HepG2 (cell line): ENCODE measurements around the gene NRL. TPM values are rescaled to one million over a fixed set of nuclear protein-coding genes. Genes with fewer than 3 reads are reported as not detected.
A peak's percentile ranks its signal among the peaks of the same experiment; 100 is the strongest.

Source experiments
- ATAC-seq: fragments of 200-7000 bp; cut with Tn5 transposase; 3 replicates; pipeline ENCODE4 v1.9.1; 2020; ENCODE audit warnings: mild to moderate bottlenecking, moderate library complexity
- BruUV-seq: library from RNA; stranded (reverse); fragments of 400-500 nt; replicated peaks from 2 replicates; lab custom pipeline; 2021; lab: Mats Ljungman, UMichigan
- CTCF ChIA-PET: fragments of 300-600 bp; formaldehyde crosslinking; extraction: SDS; loops from one replicate; lab custom pipeline; 2021; ENCODE audit warnings: low total read pairs, inconsistent platforms, low intra/inter-chr PET ratio; lab: Yijun Ruan, JAX
- POLR2A ChIA-PET: fragments of 350-600 bp; sonication (Branson Sonifier 250); formaldehyde crosslinking; loops from one replicate; lab custom pipeline; 2020; ENCODE audit warnings: antibody characterized with exemption, inconsistent platforms; lab: Yijun Ruan, JAX
- DNase-seq: peaks from one replicate; pipeline ENCODE4 v3.0.0-alpha.2; 2015; ENCODE audit warnings: low spot score
- FAIRE-seq: peaks from 3 replicates; lab custom pipeline; 2011; peaks lifted over from hg19 to GRCh38; lab: Jason Lieb, UNC
- H2AFZ ChIP-seq: one replicate; pipeline ENCODE4 v1.6.1; 2011; ENCODE audit warnings: low read length, inconsistent platforms
- H3K27ac ChIP-seq: fragments of 300-600 bp; 3 replicates; pipeline ENCODE4 v1.8.0; 2011; ENCODE audit warnings: mixed run types, mild to moderate bottlenecking, mixed read lengths, low read length, inconsistent platforms; ENCODE audit not compliant: insufficient read depth; ENCODE audit errors: extremely low read length
- H3K27me3 ChIP-seq, 2 experiments: fragments of 200-600 bp in 1 of 2; 2 replicates in 1 of 2; 3 replicates in 1 of 2; pipeline versions ENCODE4 v1.6.0 to v1.8.0; 2011; ENCODE audit warnings: low read length in 2 of 2, mild to moderate bottlenecking in 2 of 2, moderate library complexity in 2 of 2, inconsistent platforms in 1 of 2; ENCODE audit not compliant: insufficient read depth in 2 of 2, control insufficient read depth in 1 of 2
- H3K36me3 ChIP-seq, 2 experiments: fragments of 200-600 bp in 1 of 2; replicated peaks in 1 of 2; 2 replicates in 1 of 2; 3 replicates in 1 of 2; pipeline versions ENCODE4 v1.5.1 to v1.8.0; 2011; ENCODE audit warnings: low read length in 2 of 2, inconsistent platforms in 1 of 2; ENCODE audit not compliant: insufficient read depth in 2 of 2, control insufficient read depth in 1 of 2
- H3K4me1 ChIP-seq: 2 replicates; pipeline ENCODE4 v1.5.1; 2012; ENCODE audit warnings: low read length, inconsistent platforms; ENCODE audit not compliant: insufficient read depth
- H3K4me2 ChIP-seq: 2 replicates; pipeline ENCODE4 v1.6.0; 2011; ENCODE audit warnings: low read depth, low read length, inconsistent platforms
- H3K4me3 ChIP-seq, 3 experiments: fragments of 200-600 bp in 1 of 3; sonication (generic), shearing (Covaris generic) in 1 of 3; replicated peaks in 1 of 3; 2 replicates each; pipeline ENCODE4 v1.5.1; 2011 to 2016; ENCODE audit warnings: low read length in 3 of 3, inconsistent platforms in 2 of 3, low read depth in 2 of 3, mild to moderate bottlenecking in 2 of 3, control low read depth in 1 of 3, mixed read lengths in 1 of 3; ENCODE audit not compliant: insufficient read depth in 1 of 3
- H3K79me2 ChIP-seq: one replicate; pipeline ENCODE4 v1.6.1; 2011; ENCODE audit warnings: low read length, inconsistent platforms; ENCODE audit not compliant: insufficient read depth
- H3K9ac ChIP-seq: 2 replicates; pipeline ENCODE4 v1.6.0; 2011; ENCODE audit warnings: mild to moderate bottlenecking, low read depth, low read length, inconsistent platforms; ENCODE audit not compliant: insufficient read depth
- H3K9me3 ChIP-seq: 2 replicates; pipeline ENCODE4 v1.5.1; 2012; ENCODE audit warnings: mild to moderate bottlenecking, low read length
- H4K20me1 ChIP-seq: 2 replicates; pipeline ENCODE4 v1.6.0; 2011; ENCODE audit warnings: inconsistent platforms, mild to moderate bottlenecking, low read length, moderate library complexity; ENCODE audit not compliant: insufficient read depth
- ASH2L ChIP-seq: fragments of 300-600, 200-600 bp; sonication (generic); IDR thresholded peaks from 2 replicates; pipeline ENCODE4 v1.7.0; 2017; ENCODE audit warnings: low read depth, mild to moderate bottlenecking, moderate library complexity, mixed read lengths, low read length; ENCODE audit not compliant: insufficient read length
- DBP ChIP-seq: sonication (generic); formaldehyde crosslinking; IDR thresholded peaks from 2 replicates; pipeline ENCODE4 v1.4.0; 2020; ENCODE audit warnings: missing genetic modification reagents; ENCODE audit errors: not compliant biosample characterization
- HES4 ChIP-seq: sonication (generic); formaldehyde crosslinking; IDR thresholded peaks from 2 replicates; pipeline ENCODE4 v1.9.0; 2021; ENCODE audit warnings: mild to moderate bottlenecking, missing genetic modification reagents, borderline replicate concordance
- MED13 ChIP-seq: sonication (generic); formaldehyde crosslinking; IDR thresholded peaks from 2 replicates; pipeline ENCODE4 v1.5.0; 2020; ENCODE audit warnings: missing genetic modification reagents
- MTF2 ChIP-seq: sonication (generic); formaldehyde crosslinking; IDR thresholded peaks from 2 replicates; pipeline ENCODE4 v1.5.0; 2020; ENCODE audit warnings: missing genetic modification reagents, borderline replicate concordance
- MXD3 ChIP-seq: IDR thresholded peaks from 2 replicates; pipeline ENCODE4 v1.6.1; 2016; ENCODE audit warnings: mild to moderate bottlenecking, missing biosample characterization, missing genetic modification reagents
- NCOR1 ChIP-seq: fragments of 200-600 bp; sonication (generic); IDR thresholded peaks from 2 replicates; pipeline ENCODE4 v1.7.0; 2017; ENCODE audit warnings: antibody characterized with exemption, low read length, borderline replicate concordance
- NR2F1 ChIP-seq, 2 experiments: fragments of 450-650 bp in 1 of 2; formaldehyde crosslinking in 1 of 2; IDR thresholded peaks; 2 replicates each; pipeline versions ENCODE4 v1.5.0 to v1.6.1; 2016 to 2020; ENCODE audit warnings: mild to moderate bottlenecking in 1 of 2, missing compliant biosample characterization in 1 of 2, missing genetic modification reagents in 1 of 2, moderate library complexity in 1 of 2
- PCBP2 ChIP-seq: fragments of 200-400 bp; formaldehyde crosslinking; optimal IDR thresholded peaks from 2 replicates; pipeline ENCODE3; 2018; ENCODE audit warnings: low read length, low read depth; ENCODE audit not compliant: poor library complexity, severe bottlenecking
- TRIM24 ChIP-seq: sonication (generic); formaldehyde crosslinking; IDR thresholded peaks from 2 replicates; pipeline ENCODE4 v1.8.0; 2022; ENCODE audit warnings: mild to moderate bottlenecking, missing genetic modification reagents
- ZFYVE20 ChIP-seq: sonication (generic); formaldehyde crosslinking; IDR thresholded peaks from 2 replicates; pipeline ENCODE4 v1.8.0; 2023; ENCODE audit warnings: low read depth, mild to moderate bottlenecking, moderate library complexity, missing genetic modification reagents, borderline replicate concordance
- ZNF333 ChIP-seq: sonication (generic); formaldehyde crosslinking; IDR thresholded peaks from 2 replicates; pipeline ENCODE4 v1.4.0; 2020; ENCODE audit warnings: mild to moderate bottlenecking, missing genetic modification reagents, borderline replicate concordance
- ZNF33B ChIP-seq: sonication (generic); formaldehyde crosslinking; IDR thresholded peaks from 2 replicates; pipeline ENCODE4 v1.5.1; 2020; ENCODE audit warnings: mild to moderate bottlenecking, missing genetic modification reagents
- ZNF572 ChIP-seq: sonication (generic); formaldehyde crosslinking; IDR thresholded peaks from 2 replicates; pipeline ENCODE4 v1.5.1; 2020; ENCODE audit warnings: mild to moderate bottlenecking, missing genetic modification reagents
- WGBS: methylation state at CpG from one replicate; pipeline ENCODE4 v1.1.6; 2017; ENCODE audit warnings: low lambda C conversion rate; 5-methylcytosine and 5-hydroxymethylcytosine counted together
- in situ Hi-C: cut with HindIII; loops from 2 replicates; pipeline ENCODE4 v1.10.0; 2017; ENCODE audit warnings: low pct_unique_long_range_greater_than_20kb; ENCODE audit not compliant: extremely low pct_ligation_motif_present
- intact Hi-C: fragments of 100-400 bp; cut with micrococcal nuclease; formaldehyde crosslinking; loops from one replicate; pipeline ENCODE4 v1.10.0; 2022; ENCODE audit not compliant: unreplicated experiment
- polyA plus RNA-seq, 8 experiments: library from polyadenylated mRNA; depleted of rRNA in 3 of 8; stranded (reverse) in 7 of 8; unstranded in 1 of 8; fragments of >200 nt; fragmentation: Illumina TruSeq in 4 of 8; extraction: Trizol in 4 of 8; gene quantifications; 2 replicates each; pipeline versions ENCODE4 v1.2.1 to v1.2.3, GENCODE V29; 2011 to 2016; ENCODE audit warnings: low read depth in 4 of 8, missing spikeins in 1 of 8, mixed read lengths in 1 of 8; ENCODE audit not compliant: insufficient read depth in 1 of 8
- total RNA-seq, 5 experiments: library from RNA; depleted of rRNA; stranded (reverse); fragments of >200 nt; fragmentation: Illumina TruSeq; extraction: Trizol; gene quantifications; 2 replicates each; pipeline ENCODE4 v1.2.3, GENCODE V29; 2016; ENCODE audit warnings: low read depth in 1 of 5

Gene NRL
- total and polyA plus RNA-seq, 2 of the 13 experiments (the other 11 are each of a cell fraction or from before 2014, with no cell fraction given), result 2.5 to 4.7 TPM

GRCh38 chr14:24055971-24056799 is 58.6 kb downstream of the NRL start (continued):
- TF ChIP-seq ZNF572 (CRISPR knock-in tag) (peak; percentile 78; the same call in 1 of the 2 replicates), ZFYVE20 (0 out of 2 replicates have a peak, but pooled peaks have one; percentile 32), HES4 (CRISPR knock-in tag) (0 out of 2 replicates have a peak, but pooled peaks have one; percentile 44)
- TF ChIP-seq, all 625 proteins: peak for 13

GRCh38 chr14:24054646-24055045 is 60.1 kb downstream of the NRL start:
- FAIRE-seq (no peak), ATAC-seq (no peak), DNase-seq (no peak)
- in situ Hi-C loops, result loop anchor here (5.0 kb wide), 3 partner anchors 38 to 108 kb away; partner anchors contain the start of genes IRF9 and PCK2
- H3K27ac ChIP-seq, result no peak overlapping the region
- H2AFZ ChIP-seq, result no peak overlapping the region
- 49% methylated on average over 9 of the region's 9 CpGs for WGBS
- POLR2A ChIA-PET, result interaction anchor here (1.0 to 6.3 kb wide), 5 partner anchors 27 to 188 kb away, joined by 4 to 124 read pairs (median 6); partner anchors contain the start of genes DCAF11, NRL, PCK2 and PSME2
- no peak overlapping the region for H3K4me3 ChIP-seq
- intact Hi-C loops, result no loop called here
- no peaks in the 10 kb centered on the region for H3K9me3 ChIP-seq
- H4K20me1 ChIP-seq, result no peaks in the 10 kb centered on the region
- TF ChIP-seq MED13, result no peak
- no peak for TF ChIP-seq MXD3 (CRISPR knock-in tag)
- TF ChIP-seq TRIM24 (CRISPR knock-in tag), result no peak
- no peak for TF ChIP-seq ZNF33B
- TF ChIP-seq NCOR1, result no peak
- TF ChIP-seq NR2F1 (CRISPR knock-in tag; IDR thresholded peaks at IDR 0.05), result no peak
- TF ChIP-seq PCBP2, result no peak
- TF ChIP-seq ASH2L, result no peak
- TF ChIP-seq MTF2 (CRISPR knock-in tag), result no peak
- TF ChIP-seq DBP (CRISPR knock-in tag), result no peak
- TF ChIP-seq ZNF333 (CRISPR knock-in tag), result no peak
- TF ChIP-seq, all 625 proteins: peak for 0
- BruUV-seq, result no TSS peak
- Histone ChIP-seq H3K4me2 (no peak overlapping the region), H3K4me1 (peaks cover 45% of the 10 kb centered on the region), H3K27me3 (peaks cover 20 to 79% of the 10 kb centered on the region in 2 experiments), H3K36me3 (no peaks in the 10 kb centered on the region), H3K9ac (no peak overlapping the region), H3K79me2 (no peaks in the 10 kb centered on the region)
- CTCF ChIA-PET, result no interaction called here
